ENCODE results near the gene ZNF81. TPM values are rescaled to one million over a fixed set of nuclear protein-coding genes. Genes with fewer than 3 reads are reported as not detected.

ZNF81 gene
- total RNA-seq, 2 donors from 2014 or later = 4.2 to 6.9 TPM

GRCh38 chrX:47808904-47809788 is 27.6 kb upstream of the ZNF81 start:
- no peaks in the 10 kb centered on the region for H3K36me3 ChIP-seq (replicated peaks in 1 of 2; ENCODE audit: insufficient read depth in 1 of 2, low read depth in 2 of 2)
- intact Hi-C loops (cut with DNase I) = no loop called here
- H3K4me1 ChIP-seq = no peaks in the 10 kb centered on the region
- WGBS, 2 donors = 73 to 77% methylated on average over 9 of the region's 9 CpGs
- no peak overlapping the region for H3K27ac ChIP-seq
- ATAC-seq (no peak), DNase-seq (no peak)
- H3K4me3 ChIP-seq = no peak overlapping the region
- H3K9me3 ChIP-seq = no peaks in the 10 kb centered on the region
- TF ChIP-seq CTCF (IDR thresholded peaks at IDR 0.05) = no peak
- no peaks in the 10 kb centered on the region for H3K27me3 ChIP-seq

- WGBS, 2 donors = 89% methylated on average over 1 of the region's 1 CpG; no CpG with 5 or more reads in 1 of the 2 donors
- intact Hi-C loops (cut with DNase I) = no loop called here
- DNase-seq = no peak
These were observed 21.9 kb upstream of the ZNF81 start for GRCh38 chrX:47814851-47815250.

GRCh38 chrX:47815901-47816845 is 20.5 kb upstream of the ZNF81 start:
- no peak overlapping the region for H3K4me3 ChIP-seq
- H3K27me3 ChIP-seq = no peaks in the 10 kb centered on the region
- WGBS, 2 donors = 48 to 52% methylated on average over 3 to 4 of the region's 4 CpGs
- intact Hi-C loops (cut with DNase I) = no loop called here
- H3K9me3 ChIP-seq = no peaks in the 10 kb centered on the region
- no peaks in the 10 kb centered on the region for H3K4me1 ChIP-seq
- no peaks in the 10 kb centered on the region for H3K36me3 ChIP-seq (replicated peaks in 1 of 2; ENCODE audit: insufficient read depth in 1 of 2, low read depth in 2 of 2)
- TF ChIP-seq POLR2A (IDR thresholded peaks at IDR 0.05) (no peak), CTCF (IDR thresholded peaks at IDR 0.05) (no peak)
- H3K27ac ChIP-seq = no peak overlapping the region
- DNase-seq (no peak), ATAC-seq (no peak)

More at GRCh38 chrX:47814851-47815250, 21.9 kb upstream of the ZNF81 start:
- no peaks in the 10 kb centered on the region for H3K9me3 ChIP-seq
- TF ChIP-seq CTCF (IDR thresholded peaks at IDR 0.05) (no peak), POLR2A (IDR thresholded peaks at IDR 0.05) (no peak)
- no peak for ATAC-seq
- no peaks in the 10 kb centered on the region for H3K27me3 ChIP-seq
- no peak overlapping the region for H3K27ac ChIP-seq
- H3K36me3 ChIP-seq (replicated peaks in 1 of 2; ENCODE audit: insufficient read depth in 1 of 2, low read depth in 2 of 2) = no peaks in the 10 kb centered on the region
- no peaks in the 10 kb centered on the region for H3K4me1 ChIP-seq
- no peak overlapping the region for H3K4me3 ChIP-seq

GRCh38 chrX:47817421-47817820 is 19.3 kb upstream of the ZNF81 start:
- 9 to 20% methylated on average over 1 of the region's 1 CpG for WGBS, 2 donors
- no peak for ATAC-seq
- intact Hi-C loops (cut with DNase I) = no loop called here

More at GRCh38 chrX:47817421-47817820, 19.3 kb upstream of the ZNF81 start:
- Histone ChIP-seq H3K9me3 (no peaks in the 10 kb centered on the region), H3K4me3 (no peak overlapping the region), H3K36me3 (replicated peaks in 1 of 2; ENCODE audit: insufficient read depth in 1 of 2, low read depth in 2 of 2) (no peaks in the 10 kb centered on the region), H3K27ac (no peak overlapping the region), H3K4me1 (no peaks in the 10 kb centered on the region), H3K27me3 (no peaks in the 10 kb centered on the region)
- no peak for DNase-seq
- TF ChIP-seq POLR2A (IDR thresholded peaks at IDR 0.05) (no peak), CTCF (IDR thresholded peaks at IDR 0.05) (no peak)
